ENCODE results near the gene CD79A. TPM values are rescaled to one million over a fixed set of nuclear protein-coding genes. Genes with fewer than 3 reads are reported as not detected.

Gene CD79A
- polyA plus RNA-seq, 4 donors = 0.45 to 10.5 (median 4.9) TPM

- Histone ChIP-seq H3K4me3 (ENCODE audit: low read depth in 1 of 3, low read length in 3 of 3) (no peak overlapping the region), H3K27ac (ENCODE audit: low read depth in 1 of 3, low read length in 2 of 3) (no peak overlapping the region), H3K4me1 (ENCODE audit: control insufficient read depth in 3 of 3, insufficient read depth in 2 of 3, low read depth in 1 of 3, low read length in 2 of 3) (peaks cover 0 to 9% (median 0%) of the 10 kb centered on the region in 3 donors), H3K27me3 (ENCODE audit: control insufficient read depth in 3 of 3, insufficient read depth in 3 of 3, low read length in 3 of 3) (no peaks in the 10 kb centered on the region), H3K36me3 (ENCODE audit: control insufficient read depth in 3 of 3, insufficient read depth in 2 of 3, low read depth in 1 of 3, low read length in 3 of 3) (peaks cover 7 to 77% (median 17%) of the 10 kb centered on the region in 3 donors), H3K9me3 (ENCODE audit: control insufficient read depth in 2 of 2, insufficient read depth in 1 of 2, low read depth in 1 of 2, low read length in 1 of 2) (no peaks in the 10 kb centered on the region)
- DNase-seq (no peak), FAIRE-seq (no peak)
- 88 to 92% (median 90%) methylated on average over 30 to 34 of the region's 34 CpGs for WGBS, 3 donors
These were observed 15.3 kb downstream of the CD79A start for GRCh38 chr19:41892173-41892902.

GRCh38 chr19:41893899-41894298 lies 16.8 kb downstream of the CD79A start:
- 71 to 85% (median 82%) methylated on average over 5 to 6 of the region's 6 CpGs for WGBS, 3 donors
- DNase-seq (no peak), FAIRE-seq (no peak)
- Histone ChIP-seq H3K27ac (ENCODE audit: low read depth in 1 of 3, low read length in 2 of 3) (no peak overlapping the region), H3K36me3 (ENCODE audit: control insufficient read depth in 3 of 3, insufficient read depth in 2 of 3, low read depth in 1 of 3, low read length in 3 of 3) (peaks cover 10 to 78% (median 20%) of the 10 kb centered on the region in 3 donors), H3K27me3 (ENCODE audit: control insufficient read depth in 3 of 3, insufficient read depth in 3 of 3, low read length in 3 of 3) (no peaks in the 10 kb centered on the region), H3K4me3 (ENCODE audit: low read depth in 1 of 3, low read length in 3 of 3) (no peak overlapping the region), H3K9me3 (ENCODE audit: control insufficient read depth in 2 of 2, insufficient read depth in 1 of 2, low read depth in 1 of 2, low read length in 1 of 2) (no peaks in the 10 kb centered on the region), H3K4me1 (ENCODE audit: control insufficient read depth in 3 of 3, insufficient read depth in 2 of 3, low read depth in 1 of 3, low read length in 2 of 3) (no peaks in the 10 kb centered on the region)

GRCh38 chr19:41894350-41894749 lies 17.3 kb downstream of the CD79A start:
- DNase-seq = no peak
- H3K4me1 ChIP-seq (ENCODE audit: control insufficient read depth in 3 of 3, insufficient read depth in 2 of 3, low read depth in 1 of 3, low read length in 2 of 3) = no peaks in the 10 kb centered on the region
- no peak overlapping the region for H3K4me3 ChIP-seq (ENCODE audit: low read depth in 1 of 3, low read length in 3 of 3)
- no peak for FAIRE-seq
- H3K9me3 ChIP-seq (ENCODE audit: control insufficient read depth in 2 of 2, insufficient read depth in 1 of 2, low read depth in 1 of 2, low read length in 1 of 2) = no peaks in the 10 kb centered on the region
- H3K27ac ChIP-seq (ENCODE audit: low read depth in 1 of 3, low read length in 2 of 3) = no peak overlapping the region
- H3K27me3 ChIP-seq (ENCODE audit: control insufficient read depth in 3 of 3, insufficient read depth in 3 of 3, low read length in 3 of 3) = no peaks in the 10 kb centered on the region
- WGBS, 3 donors = 83 to 90% (median 85%) methylated on average over 14 of the region's 14 CpGs
- peaks cover 9 to 76% (median 19%) of the 10 kb centered on the region in 3 donors for H3K36me3 ChIP-seq (ENCODE audit: control insufficient read depth in 3 of 3, insufficient read depth in 2 of 3, low read depth in 1 of 3, low read length in 3 of 3)

- no peaks in the 10 kb centered on the region for H3K27me3 ChIP-seq (ENCODE audit: control insufficient read depth in 3 of 3, insufficient read depth in 3 of 3, low read length in 3 of 3)
- DNase-seq (no peak), FAIRE-seq (no peak)
- H3K36me3 ChIP-seq (ENCODE audit: control insufficient read depth in 3 of 3, insufficient read depth in 2 of 3, low read depth in 1 of 3, low read length in 3 of 3) = peaks cover 10 to 73% (median 24%) of the 10 kb centered on the region in 3 donors
- 81 to 89% (median 82%) methylated on average over 11 to 19 of the region's 19 CpGs for WGBS, 3 donors
- no peaks in the 10 kb centered on the region for H3K4me1 ChIP-seq (ENCODE audit: control insufficient read depth in 3 of 3, insufficient read depth in 2 of 3, low read depth in 1 of 3, low read length in 2 of 3)
- H3K9me3 ChIP-seq (ENCODE audit: control insufficient read depth in 2 of 2, insufficient read depth in 1 of 2, low read depth in 1 of 2, low read length in 1 of 2) = no peaks in the 10 kb centered on the region
- H3K27ac ChIP-seq (ENCODE audit: low read depth in 1 of 3, low read length in 2 of 3) = no peak overlapping the region
- no peak overlapping the region for H3K4me3 ChIP-seq (ENCODE audit: low read depth in 1 of 3, low read length in 3 of 3)
These were observed 18.9 kb downstream of the CD79A start for GRCh38 chr19:41895745-41896580.

- no peaks in the 10 kb centered on the region for H3K9me3 ChIP-seq (ENCODE audit: control insufficient read depth in 2 of 2, insufficient read depth in 1 of 2, low read depth in 1 of 2, low read length in 1 of 2)
- no peak overlapping the region for H3K4me3 ChIP-seq (ENCODE audit: low read depth in 1 of 3, low read length in 3 of 3)
- no peaks in the 10 kb centered on the region for H3K4me1 ChIP-seq (ENCODE audit: control insufficient read depth in 3 of 3, insufficient read depth in 2 of 3, low read depth in 1 of 3, low read length in 2 of 3)
- no peak for FAIRE-seq
- no peak overlapping the region for H3K27ac ChIP-seq (ENCODE audit: low read depth in 1 of 3, low read length in 2 of 3)
- peaks cover 10 to 74% (median 24%) of the 10 kb centered on the region in 3 donors for H3K36me3 ChIP-seq (ENCODE audit: control insufficient read depth in 3 of 3, insufficient read depth in 2 of 3, low read depth in 1 of 3, low read length in 3 of 3)
- 91 to 100% (median 94%) methylated on average over 1 of the region's 1 CpG for WGBS, 3 donors
- no peaks in the 10 kb centered on the region for H3K27me3 ChIP-seq (ENCODE audit: control insufficient read depth in 3 of 3, insufficient read depth in 3 of 3, low read length in 3 of 3)
- no peak for DNase-seq
These were observed 19.5 kb downstream of the CD79A start for GRCh38 chr19:41896581-41896942.

- DNase-seq (no peak), FAIRE-seq (no peak)
- 94 to 100% (median 100%) methylated on average over 1 to 3 of the region's 3 CpGs for WGBS, 3 donors
- Histone ChIP-seq H3K9me3 (ENCODE audit: control insufficient read depth in 2 of 2, insufficient read depth in 1 of 2, low read depth in 1 of 2, low read length in 1 of 2) (no peaks in the 10 kb centered on the region), H3K36me3 (ENCODE audit: control insufficient read depth in 3 of 3, insufficient read depth in 2 of 3, low read depth in 1 of 3, low read length in 3 of 3) (peaks cover 16 to 74% (median 29%) of the 10 kb centered on the region in 3 donors), H3K27ac (ENCODE audit: low read depth in 1 of 3, low read length in 2 of 3) (no peak overlapping the region), H3K4me3 (ENCODE audit: low read depth in 1 of 3, low read length in 3 of 3) (no peak overlapping the region), H3K4me1 (ENCODE audit: control insufficient read depth in 3 of 3, insufficient read depth in 2 of 3, low read depth in 1 of 3, low read length in 2 of 3) (no peaks in the 10 kb centered on the region), H3K27me3 (ENCODE audit: control insufficient read depth in 3 of 3, insufficient read depth in 3 of 3, low read length in 3 of 3) (no peaks in the 10 kb centered on the region)
These were observed 20.1 kb downstream of the CD79A start for GRCh38 chr19:41897181-41897580.

- peaks cover 21 to 74% (median 34%) of the 10 kb centered on the region in 3 donors for H3K36me3 ChIP-seq (ENCODE audit: control insufficient read depth in 3 of 3, insufficient read depth in 2 of 3, low read depth in 1 of 3, low read length in 3 of 3)
- H3K27me3 ChIP-seq (ENCODE audit: control insufficient read depth in 3 of 3, insufficient read depth in 3 of 3, low read length in 3 of 3) = no peaks in the 10 kb centered on the region
- no peak for FAIRE-seq
- no peak overlapping the region for H3K4me3 ChIP-seq (ENCODE audit: low read depth in 1 of 3, low read length in 3 of 3)
- no peak for DNase-seq
- WGBS, 3 donors = 89 to 93% (median 90%) methylated on average over 24 of the region's 24 CpGs
- no peaks in the 10 kb centered on the region for H3K9me3 ChIP-seq (ENCODE audit: control insufficient read depth in 2 of 2, insufficient read depth in 1 of 2, low read depth in 1 of 2, low read length in 1 of 2)
- H3K4me1 ChIP-seq (ENCODE audit: control insufficient read depth in 3 of 3, insufficient read depth in 2 of 3, low read depth in 1 of 3, low read length in 2 of 3) = no peaks in the 10 kb centered on the region
- no peak overlapping the region for H3K27ac ChIP-seq (ENCODE audit: low read depth in 1 of 3, low read length in 2 of 3)
These were observed 20.7 kb downstream of the CD79A start for GRCh38 chr19:41897820-41898219.

- H3K4me3 ChIP-seq (ENCODE audit: low read depth in 1 of 3, low read length in 3 of 3) = no peak overlapping the region
- H3K27ac ChIP-seq (ENCODE audit: low read depth in 1 of 3, low read length in 2 of 3) = no peak overlapping the region
- no peaks in the 10 kb centered on the region for H3K27me3 ChIP-seq (ENCODE audit: control insufficient read depth in 3 of 3, insufficient read depth in 3 of 3, low read length in 3 of 3)
- peaks cover 23 to 74% (median 37%) of the 10 kb centered on the region in 3 donors for H3K36me3 ChIP-seq (ENCODE audit: control insufficient read depth in 3 of 3, insufficient read depth in 2 of 3, low read depth in 1 of 3, low read length in 3 of 3)
- DNase-seq (no peak), FAIRE-seq (no peak)
- H3K4me1 ChIP-seq (ENCODE audit: control insufficient read depth in 3 of 3, insufficient read depth in 2 of 3, low read depth in 1 of 3, low read length in 2 of 3) = peaks cover 0 to under 1% (median 0%) of the 10 kb centered on the region in 3 donors
- no peaks in the 10 kb centered on the region for H3K9me3 ChIP-seq (ENCODE audit: control insufficient read depth in 2 of 2, insufficient read depth in 1 of 2, low read depth in 1 of 2, low read length in 1 of 2)
- 91 to 95% (median 95%) methylated on average over 12 to 15 of the region's 15 CpGs for WGBS, 3 donors
These were observed 21.2 kb downstream of the CD79A start for GRCh38 chr19:41898235-41898634.
